Peyer's patch (tissue), 4 donors: Measurements from ENCODE around the gene TACSTD2.
"Not testable (repeated sequence)": the region's sequence is repeated elsewhere in the genome, so short reads cannot be mapped to it uniquely, and the experiment has no call there.

Source experiments
- CTCF ChIP-seq, 6 experiments: fragments of 450-650 bp in 4 of 6; fragments of 200-600 bp in 2 of 6; sonication (generic) in 1 of 6; IDR thresholded peaks; one replicate each; pipeline ENCODE4 v1.5.1; 2017 to 2019; ENCODE audit warnings: antibody characterized with exemption in 6 of 6, mild to moderate bottlenecking in 3 of 6, moderate library complexity in 1 of 6
- POLR2A ChIP-seq, 2 donors: fragments of 450-650 bp; IDR thresholded peaks; one replicate each; pipeline ENCODE4 v1.5.1; 2017; ENCODE audit warnings: antibody characterized with exemption in 2 of 2, mild to moderate bottlenecking in 2 of 2, moderate library complexity in 2 of 2

- TF ChIP-seq CTCF, POLR2A (IDR thresholded peaks at IDR 0.05): not testable (repeated sequence)
Observed at GRCh38 chr1:58531842-58532241, 45.2 kb downstream of the TACSTD2 start.
